BE2C (cell line): ENCODE measurements around the gene KCNQ1OT1.

Source experiments
- DNase-seq: peaks from one replicate; pipeline ENCODE4 v3.0.0-alpha.2; 2020
- H3K27me3 ChIP-seq: fragments of 250-450 bp; sonication (Bioruptor Pico); 2 replicates; pipeline ENCODE4 v1.5.1; 2020; ENCODE audit warnings: mild to moderate bottlenecking
- H3K36me3 ChIP-seq: fragments of 250-450 bp; sonication (Bioruptor Pico); 2 replicates; pipeline ENCODE4 v1.5.1; 2020; ENCODE audit warnings: mild to moderate bottlenecking
- H3K4me1 ChIP-seq: fragments of 250-450 bp; sonication (Bioruptor Pico); 2 replicates; pipeline ENCODE4 v1.5.1; 2020
- H3K4me3 ChIP-seq: 2 replicates; pipeline ENCODE4 v1.5.1; 2011; ENCODE audit warnings: low read depth, low read length
- H3K9me3 ChIP-seq: fragments of 250-450 bp; sonication (Bioruptor Pico); 2 replicates; pipeline ENCODE4 v1.5.1; 2020
- TF ChIP-seq, protein P1 (sequence below): IDR thresholded peaks from 2 replicates; pipeline ENCODE4 v1.5.1; 2012; ENCODE audit warnings: mild to moderate bottlenecking, low read depth, low read length

The KCNQ1OT1 gene

DNA sequence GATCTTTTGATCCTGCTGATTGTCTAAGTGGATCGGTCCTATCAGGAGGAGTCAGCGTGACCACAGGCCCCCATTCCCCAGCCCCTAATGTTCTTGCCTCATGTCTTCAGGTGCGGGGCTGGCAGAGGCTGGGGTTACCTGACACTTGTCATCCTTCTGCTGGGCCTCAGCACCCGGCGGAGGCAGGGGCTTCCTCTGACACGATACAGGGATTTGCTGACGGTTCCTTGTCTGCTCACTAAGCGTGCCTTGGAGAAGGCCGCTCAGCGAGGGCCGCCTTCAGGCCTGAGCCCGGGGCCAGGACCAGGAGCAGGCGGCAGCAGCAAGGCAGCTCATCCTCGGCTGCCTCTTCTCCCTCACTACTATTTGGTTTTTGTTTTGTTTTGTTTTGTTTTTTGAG, 45.7 kb upstream of the KCNQ1OT1 start:
- TF ChIP-seq, protein P1, sequence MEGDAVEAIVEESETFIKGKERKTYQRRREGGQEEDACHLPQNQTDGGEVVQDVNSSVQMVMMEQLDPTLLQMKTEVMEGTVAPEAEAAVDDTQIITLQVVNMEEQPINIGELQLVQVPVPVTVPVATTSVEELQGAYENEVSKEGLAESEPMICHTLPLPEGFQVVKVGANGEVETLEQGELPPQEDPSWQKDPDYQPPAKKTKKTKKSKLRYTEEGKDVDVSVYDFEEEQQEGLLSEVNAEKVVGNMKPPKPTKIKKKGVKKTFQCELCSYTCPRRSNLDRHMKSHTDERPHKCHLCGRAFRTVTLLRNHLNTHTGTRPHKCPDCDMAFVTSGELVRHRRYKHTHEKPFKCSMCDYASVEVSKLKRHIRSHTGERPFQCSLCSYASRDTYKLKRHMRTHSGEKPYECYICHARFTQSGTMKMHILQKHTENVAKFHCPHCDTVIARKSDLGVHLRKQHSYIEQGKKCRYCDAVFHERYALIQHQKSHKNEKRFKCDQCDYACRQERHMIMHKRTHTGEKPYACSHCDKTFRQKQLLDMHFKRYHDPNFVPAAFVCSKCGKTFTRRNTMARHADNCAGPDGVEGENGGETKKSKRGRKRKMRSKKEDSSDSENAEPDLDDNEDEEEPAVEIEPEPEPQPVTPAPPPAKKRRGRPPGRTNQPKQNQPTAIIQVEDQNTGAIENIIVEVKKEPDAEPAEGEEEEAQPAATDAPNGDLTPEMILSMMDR, result no peak
- Histone ChIP-seq H3K9me3 (no peaks in the 10 kb centered on the region), H3K36me3 (no peaks in the 10 kb centered on the region), H3K27me3 (no peaks in the 10 kb centered on the region), H3K4me3 (no peak overlapping the region), H3K4me1 (peaks cover 4% of the 10 kb centered on the region)
- no peak for DNase-seq

- Histone ChIP-seq H3K4me3 (no peak overlapping the region), H3K36me3 (no peaks in the 10 kb centered on the region), H3K9me3 (no peaks in the 10 kb centered on the region), H3K4me1 (peaks cover 4% of the 10 kb centered on the region), H3K27me3 (no peaks in the 10 kb centered on the region)
- DNase-seq, result no peak
- TF ChIP-seq, protein P1, result no peak
Observed at GRCh38 chr11:2744166-2744565, 44.4 kb upstream of the KCNQ1OT1 start.

DNA sequence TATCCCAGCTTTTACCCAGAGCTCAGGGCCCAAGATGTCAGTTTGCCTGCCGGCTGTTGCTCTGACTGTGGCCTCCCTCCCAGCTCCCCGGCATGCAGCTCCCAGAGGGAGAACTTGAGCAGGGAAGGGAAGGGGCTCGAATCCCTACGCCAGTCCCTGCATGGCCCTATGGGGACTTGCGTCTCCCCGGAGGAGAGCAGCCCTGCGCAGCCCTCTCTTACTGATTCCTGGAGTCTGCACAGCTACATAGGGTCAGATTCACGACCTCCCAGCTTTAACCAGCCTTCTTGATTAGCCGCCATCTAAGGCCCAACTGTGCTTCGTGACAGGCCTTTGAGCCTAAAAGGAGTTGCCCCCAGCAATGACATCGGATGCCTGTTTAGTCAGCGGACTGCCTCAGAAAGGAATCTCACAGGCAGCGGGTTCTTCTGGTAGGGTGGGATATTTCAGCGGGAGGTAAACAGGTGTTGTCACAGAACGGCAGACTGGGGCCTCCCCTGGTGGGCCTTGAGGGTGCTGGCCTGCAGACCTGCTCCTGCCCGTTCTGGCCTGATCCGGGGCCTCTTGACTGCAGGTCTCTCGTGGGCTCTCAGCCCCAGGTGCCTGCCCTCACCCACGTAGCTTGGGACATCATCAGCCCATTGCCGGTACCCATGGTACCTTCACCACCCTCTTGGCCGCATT, 43.8 kb upstream of the KCNQ1OT1 start:
- Histone ChIP-seq H3K9me3 (no peaks in the 10 kb centered on the region), H3K4me1 (peaks cover 4% of the 10 kb centered on the region), H3K36me3 (no peaks in the 10 kb centered on the region), H3K27me3 (no peaks in the 10 kb centered on the region), H3K4me3 (no peak overlapping the region)
- TF ChIP-seq, protein P1, result no peak
- no peak for DNase-seq

DNA sequence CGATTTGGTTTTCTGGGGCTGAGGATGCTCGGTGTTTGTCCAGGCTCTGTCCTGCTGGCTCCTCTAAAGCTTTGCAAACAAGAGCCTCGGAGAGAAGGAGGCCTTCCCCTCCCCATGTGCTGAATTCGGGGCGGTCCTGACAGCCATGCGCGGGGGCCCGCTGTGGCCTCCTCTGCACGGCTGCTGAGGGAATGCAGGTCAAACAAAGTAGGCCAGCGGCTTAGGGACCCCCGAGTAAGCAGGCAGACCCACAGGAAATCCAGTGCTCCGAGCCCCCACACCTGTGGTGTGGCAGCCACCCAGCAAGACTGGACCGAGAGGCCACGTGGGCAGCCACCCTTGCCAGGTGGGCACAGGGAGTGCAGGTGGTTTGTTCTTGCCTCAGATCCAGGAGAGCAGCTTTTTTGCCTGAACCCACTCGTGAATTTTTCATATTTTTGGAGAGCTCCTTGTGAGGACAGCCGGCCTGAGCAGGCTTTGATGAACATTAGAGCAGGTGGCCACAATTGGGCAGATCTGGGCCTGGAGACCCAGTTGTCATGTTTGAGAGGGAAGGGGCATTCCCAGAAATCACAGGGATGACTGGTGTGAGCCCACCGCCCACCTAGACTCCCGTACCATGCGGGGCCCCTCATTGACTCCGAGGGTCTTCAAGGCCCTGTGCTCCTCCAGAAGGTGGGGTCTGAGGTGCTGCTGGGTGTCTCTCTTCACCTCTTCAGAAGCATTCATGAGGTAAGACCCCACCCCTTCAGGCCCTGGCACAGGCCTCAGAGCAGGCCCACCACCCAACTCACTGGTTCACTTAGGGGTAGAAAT, 43.0 kb upstream of the KCNQ1OT1 start:
- Histone ChIP-seq H3K27me3 (no peaks in the 10 kb centered on the region), H3K4me3 (no peak overlapping the region), H3K9me3 (no peaks in the 10 kb centered on the region), H3K4me1 (peaks cover 4% of the 10 kb centered on the region), H3K36me3 (no peaks in the 10 kb centered on the region)
- TF ChIP-seq, protein P1, result no peak
- DNase-seq, result no peak

- no peak overlapping the region for H3K4me3 ChIP-seq
- H3K27me3 ChIP-seq, result no peaks in the 10 kb centered on the region
- DNase-seq, result no peak
- TF ChIP-seq, protein P1, result no peak
- peaks cover under 1% of the 10 kb centered on the region for H3K4me1 ChIP-seq
- no peaks in the 10 kb centered on the region for H3K36me3 ChIP-seq
- H3K9me3 ChIP-seq, result no peaks in the 10 kb centered on the region
Observed at GRCh38 chr11:2742201-2742600, 42.4 kb upstream of the KCNQ1OT1 start.
